CD4-positive, alpha-beta T cell treated with Interleukin-2 at 100 ng/mL for 4 hours (primary cell): ENCODE results near the gene SMG7.
A peak's percentile ranks its signal among the peaks of the same experiment; 100 is the strongest.
"Not testable (repeated sequence)": the region's sequence is repeated elsewhere in the genome, so short reads cannot be mapped to it uniquely, and the experiment has no call there.

Experiments
- DNase-seq: peaks from one replicate; pipeline ENCODE4 v3.0.0-alpha.2; 2020; ENCODE audit warnings: low spot score

SMG7 gene

GRCh38 chr1:183472488-183473216 is at the start of gene SMG7:
Gene SMG7 (plus strand): TSS chr1:183472499. CDS start chr1:183472621, 122 bp downstream.
- peak; percentile 36 for DNase-seq

- no peak for DNase-seq
These were observed 48.8 kb upstream of the SMG7 start for GRCh38 chr1:183423541-183423940.

- DNase-seq: no peak
These were observed 47.6 kb upstream of the SMG7 start for GRCh38 chr1:183424691-183425090.

GRCh38 chr1:183427591-183427990 is 44.7 kb upstream of the SMG7 start:
- not testable (repeated sequence) for DNase-seq

- no peak for DNase-seq
These were observed 40.3 kb upstream of the SMG7 start for GRCh38 chr1:183431840-183432547.

- DNase-seq: no peak
These were observed 39.8 kb upstream of the SMG7 start for GRCh38 chr1:183432548-183432875.

GRCh38 chr1:183433703-183434102 is 38.6 kb upstream of the SMG7 start:
- DNase-seq: no peak

- no peak for DNase-seq
These were observed 36.8 kb upstream of the SMG7 start for GRCh38 chr1:183435497-183435896.

GRCh38 chr1:183438060-183438459 is 34.2 kb upstream of the SMG7 start:
- no peak for DNase-seq

GRCh38 chr1:183443011-183443410 is 29.3 kb upstream of the SMG7 start:
- no peak for DNase-seq

- DNase-seq: no peak
These were observed 28.8 kb upstream of the SMG7 start for GRCh38 chr1:183443466-183443865.

- no peak for DNase-seq
These were observed 28.1 kb upstream of the SMG7 start for GRCh38 chr1:183444243-183444642.

- DNase-seq: no peak
These were observed 23.0 kb upstream of the SMG7 start for GRCh38 chr1:183449223-183449770.

GRCh38 chr1:183450093-183450492 is 22.2 kb upstream of the SMG7 start:
- DNase-seq: no peak

- no peak for DNase-seq
These were observed 17.9 kb upstream of the SMG7 start for GRCh38 chr1:183454377-183454776.

- no peak for DNase-seq
These were observed 15.5 kb upstream of the SMG7 start for GRCh38 chr1:183456826-183457225.

- DNase-seq: no peak
These were observed 14.8 kb upstream of the SMG7 start for GRCh38 chr1:183457449-183457848.

GRCh38 chr1:183460596-183460995 is 11.7 kb upstream of the SMG7 start:
- DNase-seq: no peak

- DNase-seq: no peak
These were observed 10.9 kb upstream of the SMG7 start for GRCh38 chr1:183461350-183461749.

- DNase-seq: no peak
These were observed 8.7 kb upstream of the SMG7 start for GRCh38 chr1:183463566-183463965.

GRCh38 chr1:183466781-183467180 is 5.5 kb upstream of the SMG7 start:
- DNase-seq: no peak

GRCh38 chr1:183467687-183468086 is 4.6 kb upstream of the SMG7 start:
- no peak for DNase-seq

GRCh38 chr1:183470147-183470960 is 1.9 kb upstream of the SMG7 start:
- DNase-seq: peak; percentile 89
